A673 (cell line): ENCODE measurements around the gene PARP3. TPM values are rescaled to one million over a fixed set of nuclear protein-coding genes. Genes with fewer than 3 reads are reported as not detected.

ENCODE experiments used
- BruUV-seq: library from RNA; stranded (reverse); fragments of 400-500 nt; replicated peaks from 2 replicates; lab custom pipeline; 2021; lab: Mats Ljungman, UMichigan
- CTCF ChIA-PET: fragments of 300-600 bp; sonication (Branson Sonifier 250); formaldehyde crosslinking; loops from one replicate; lab custom pipeline; 2022; ENCODE audit warnings: antibody characterized with exemption; lab: Charles Lee
- POLR2A ChIA-PET: fragments of 300-600 bp; sonication (Branson Sonifier 250); formaldehyde crosslinking; loops from one replicate; lab custom pipeline; 2022; ENCODE audit warnings: antibody characterized with exemption; ENCODE audit not compliant: low non-redundant PET; lab: Charles Lee
- DNase-seq: peaks from one replicate; pipeline ENCODE4 v3.0.0-alpha.2; 2015; ENCODE audit warnings: low spot score
- H3K27ac ChIP-seq: fragments of 200-600 bp; sonication (generic); 2 replicates; pipeline ENCODE4 v1.5.1; 2016; ENCODE audit warnings: mixed run types, low read depth, mild to moderate bottlenecking, mixed read lengths, antibody characterized with exemption, low read length; ENCODE audit not compliant: poor library complexity, severe bottlenecking
- H3K27me3 ChIP-seq: fragments of 200-600 bp; sonication (generic); replicated peaks from 2 replicates; pipeline ENCODE4 v1.6.1; 2017; ENCODE audit warnings: mixed run types, low read depth, mild to moderate bottlenecking, mixed read lengths, antibody characterized with exemption, low read length; ENCODE audit not compliant: insufficient read depth, poor library complexity
- H3K36me3 ChIP-seq: fragments of 200-600 bp; sonication (generic); 2 replicates; pipeline ENCODE4 v1.6.1; 2016; ENCODE audit warnings: mixed run types, mild to moderate bottlenecking, mixed read lengths, antibody characterized with exemption, low read length; ENCODE audit not compliant: insufficient read depth, poor library complexity, severe bottlenecking
- H3K4me1 ChIP-seq: fragments of 200-600 bp; sonication (generic); 2 replicates; pipeline ENCODE4 v1.6.1; 2017; ENCODE audit warnings: mixed run types, mild to moderate bottlenecking, mixed read lengths, antibody characterized with exemption, low read length; ENCODE audit not compliant: insufficient read depth, poor library complexity, severe bottlenecking
- H3K4me3 ChIP-seq: fragments of 200-600 bp; sonication (generic); 2 replicates; pipeline ENCODE4 v1.5.1; 2016; ENCODE audit warnings: low read depth, mixed run types, mild to moderate bottlenecking, mixed read lengths, low read length; ENCODE audit not compliant: poor library complexity, severe bottlenecking
- H3K9me3 ChIP-seq: fragments of 200-600 bp; sonication (generic); 2 replicates; pipeline ENCODE4 v1.6.1; 2016; ENCODE audit warnings: mixed run types, low read depth, mild to moderate bottlenecking, mixed read lengths, antibody characterized with exemption, low read length; ENCODE audit not compliant: poor library complexity, severe bottlenecking
- CTCF ChIP-seq: fragments of 300-800, 200-600 bp; sonication (generic); conservative IDR thresholded peaks from 2 replicates; pipeline ENCODE4 v1.5.1; 2017; ENCODE audit warnings: low read depth, mild to moderate bottlenecking, antibody characterized with exemption, low read length, moderate library complexity, mixed read lengths
- EZH2 ChIP-seq: fragments of 200-600 bp; sonication (generic); IDR thresholded peaks from 2 replicates; pipeline ENCODE4 v1.6.1; 2017; ENCODE audit warnings: borderline replicate concordance, low read depth, mild to moderate bottlenecking, mixed read lengths, antibody characterized with exemption, low read length; ENCODE audit not compliant: poor library complexity, severe bottlenecking
- intact Hi-C: fragments of 100-400 bp; cut with micrococcal nuclease; formaldehyde crosslinking; loops from one replicate; pipeline ENCODE4 v1.10.0; 2022; ENCODE audit not compliant: unreplicated experiment
- total RNA-seq: library from RNA; stranded (reverse); gene quantifications from 2 replicates; pipeline ENCODE4 v1.2.3, GENCODE V29; 2021

PARP3 gene
- total RNA-seq, 1 experiment from 2014 or later: 3.4 TPM

- no TSS peak for BruUV-seq
- TF ChIP-seq CTCF (no peak), EZH2 (no peak)
Observed at GRCh38 chr3:51994530-51994929, 52.4 kb downstream of the PARP3 start.

GRCh38 chr3:51995346-51996163 lies 53.4 kb downstream of the PARP3 start, which contains the start of gene RPL29:
Gene RPL29 (minus strand): TSS chr3:51995895. CDS start chr3:51995461, 434 bp downstream.
- Histone ChIP-seq H3K4me1 (peaks cover 8% of the 10 kb centered on the region), H3K27me3 (no peaks in the 10 kb centered on the region), H3K36me3 (peaks cover 32% of the 10 kb centered on the region), H3K9me3 (no peaks in the 10 kb centered on the region), H3K4me3 (peak within 1 kb of the TSS; percentile 93), H3K27ac (peak within 1 kb of the TSS; percentile 94)
- TF ChIP-seq EZH2 (no peak), CTCF (no peak)
- ChIA-PET POLR2A (interaction anchor here (0.6 to 0.7 kb wide), 2 partner anchors 323 to 453 kb away, joined by 3 to 4 read pairs; no protein-coding TSS in a partner anchor), CTCF (interaction anchor here (0.7 kb wide), 1 partner anchor 46 kb away, joined by 3 read pairs; no protein-coding TSS in a partner anchor)
- intact Hi-C loops: no loop called here
- DNase-seq: peak; percentile 90
- BruUV-seq: TSS peak; percentile 64

More at GRCh38 chr3:51994530-51994929, 52.4 kb downstream of the PARP3 start:
- H3K36me3 ChIP-seq: peaks cover 32% of the 10 kb centered on the region
- no peaks in the 10 kb centered on the region for H3K9me3 ChIP-seq
- no peaks in the 10 kb centered on the region for H3K27me3 ChIP-seq
- ChIA-PET CTCF (no interaction called here), POLR2A (no interaction called here)
- intact Hi-C loops: no loop called here
- no peak for DNase-seq
- peak overlapping the region; percentile 93 for H3K4me3 ChIP-seq
- peaks cover 8% of the 10 kb centered on the region for H3K4me1 ChIP-seq
- H3K27ac ChIP-seq: peak overlapping the region; percentile 94

- CTCF ChIA-PET: no interaction called here
Observed at GRCh38 chr3:51997172-51997571, 55.0 kb downstream of the PARP3 start.

More at GRCh38 chr3:51997172-51997571, 55.0 kb downstream of the PARP3 start:
- Histone ChIP-seq H3K27me3 (no peaks in the 10 kb centered on the region), H3K36me3 (peaks cover 27% of the 10 kb centered on the region), H3K9me3 (no peaks in the 10 kb centered on the region), H3K27ac (no peak overlapping the region), H3K4me3 (no peak overlapping the region), H3K4me1 (peaks cover 8% of the 10 kb centered on the region)
- POLR2A ChIA-PET: no interaction called here
- BruUV-seq: no TSS peak
- TF ChIP-seq CTCF (no peak), EZH2 (no peak)
- intact Hi-C loops: no loop called here
- DNase-seq: no peak
